ENCODE measurements around the gene FAM53B. TPM values are rescaled to one million over a fixed set of nuclear protein-coding genes. Genes with fewer than 3 reads are reported as not detected.

FAM53B gene
- total RNA-seq, 2 donors from 2014 or later: 43.3 to 45.2 TPM

DNA sequence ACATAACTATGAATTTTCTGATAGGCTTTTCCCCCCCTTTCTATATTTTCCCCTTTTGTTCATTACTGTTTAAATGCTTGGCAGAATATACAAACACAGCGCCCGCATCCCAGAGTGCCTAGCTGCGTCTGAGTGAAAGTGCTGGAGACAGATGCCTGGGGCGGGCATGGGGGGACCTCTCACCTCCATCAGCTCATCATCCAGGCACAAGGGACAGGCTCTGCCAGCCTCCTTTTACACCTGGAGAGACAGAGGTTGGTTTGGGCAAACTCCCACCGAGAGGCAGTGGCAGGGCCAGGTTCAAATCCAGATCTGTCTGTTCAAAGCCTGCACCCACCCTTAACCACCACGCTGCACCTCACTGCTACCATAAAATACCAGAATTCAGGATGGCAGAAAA, 104.5 kb downstream of the FAM53B start:
- intact Hi-C loops (cut with DNase I): no loop called here

DNA sequence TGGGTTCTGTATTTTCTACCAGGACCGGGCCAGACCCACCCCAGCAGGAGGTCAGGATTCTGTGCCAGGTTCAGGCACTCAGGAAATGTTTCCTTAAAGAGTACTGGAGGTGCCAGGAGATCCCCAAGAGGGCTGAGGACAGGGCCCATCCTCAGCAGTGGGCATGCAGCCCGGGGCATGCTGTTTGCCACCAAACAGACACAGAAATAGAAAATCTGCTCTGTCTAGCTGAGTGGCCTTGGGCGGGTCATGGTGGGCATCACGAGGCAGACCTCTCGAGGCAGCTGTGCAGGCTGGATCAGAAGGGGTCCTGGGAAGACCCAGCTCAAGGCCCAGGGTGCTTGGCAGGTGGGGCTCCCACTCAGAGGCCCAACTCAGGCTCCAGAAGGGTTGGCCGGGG, 105.0 kb downstream of the FAM53B start:
- no peak overlapping the region for H3K9ac ChIP-seq (ENCODE audit: low read depth in 2 of 2, low read length in 2 of 2)
- H3K4me3 ChIP-seq: no peak overlapping the region
- H3K4me1 ChIP-seq: no peaks in the 10 kb centered on the region
- no peaks in the 10 kb centered on the region for H3K36me3 ChIP-seq
- TF ChIP-seq CTCF (IDR thresholded peaks at IDR 0.05): no peak
- intact Hi-C loops (cut with DNase I): no loop called here
- DNase-seq: no peak
- no peaks in the 10 kb centered on the region for H3K27me3 ChIP-seq
- H3K9me3 ChIP-seq: no peaks in the 10 kb centered on the region
- no peak overlapping the region for H3K27ac ChIP-seq

More for the DNA sequence above, 104.5 kb downstream of the FAM53B start:
- Histone ChIP-seq H3K4me1 (no peaks in the 10 kb centered on the region), H3K27me3 (no peaks in the 10 kb centered on the region), H3K27ac (no peak overlapping the region), H3K36me3 (no peaks in the 10 kb centered on the region), H3K9me3 (no peaks in the 10 kb centered on the region), H3K4me3 (no peak overlapping the region), H3K9ac (ENCODE audit: low read depth in 2 of 2, low read length in 2 of 2) (no peak overlapping the region)
- no peak for TF ChIP-seq CTCF (IDR thresholded peaks at IDR 0.05)
- DNase-seq: no peak

- H3K4me1 ChIP-seq: no peaks in the 10 kb centered on the region
- intact Hi-C loops (cut with DNase I): no loop called here
These were observed 106.4 kb downstream of the FAM53B start for GRCh38 chr10:124637746-124638145.

GRCh38 chr10:124637091-124637700, 107.0 kb downstream of the FAM53B start:
- DNase-seq: no peak
- intact Hi-C loops (cut with DNase I): no loop called here

More at GRCh38 chr10:124637746-124638145, 106.4 kb downstream of the FAM53B start:
- Histone ChIP-seq H3K9ac (ENCODE audit: low read depth in 2 of 2, low read length in 2 of 2) (no peak overlapping the region), H3K9me3 (no peaks in the 10 kb centered on the region), H3K27me3 (no peaks in the 10 kb centered on the region), H3K27ac (no peak overlapping the region), H3K4me3 (no peak overlapping the region), H3K36me3 (no peaks in the 10 kb centered on the region)
- TF ChIP-seq CTCF (IDR thresholded peaks at IDR 0.05): no peak
- DNase-seq: no peak

GRCh38 chr10:124636271-124636995, 107.7 kb downstream of the FAM53B start:
- intact Hi-C loops (cut with DNase I): no loop called here
- Histone ChIP-seq H3K4me3 (no peak overlapping the region), H3K4me1 (no peaks in the 10 kb centered on the region), H3K9ac (ENCODE audit: low read depth in 2 of 2, low read length in 2 of 2) (no peak overlapping the region), H3K9me3 (no peaks in the 10 kb centered on the region), H3K27me3 (no peaks in the 10 kb centered on the region), H3K27ac (no peak overlapping the region), H3K36me3 (no peaks in the 10 kb centered on the region)
- DNase-seq: no peak
- no peak for TF ChIP-seq CTCF (IDR thresholded peaks at IDR 0.05)

More at GRCh38 chr10:124637091-124637700, 107.0 kb downstream of the FAM53B start:
- TF ChIP-seq CTCF (IDR thresholded peaks at IDR 0.05): no peak
- no peaks in the 10 kb centered on the region for H3K27me3 ChIP-seq
- H3K4me1 ChIP-seq: no peaks in the 10 kb centered on the region
- H3K9ac ChIP-seq (ENCODE audit: low read depth in 2 of 2, low read length in 2 of 2): no peak overlapping the region
- H3K36me3 ChIP-seq: no peaks in the 10 kb centered on the region
- H3K27ac ChIP-seq: no peak overlapping the region
- H3K4me3 ChIP-seq: no peak overlapping the region
- H3K9me3 ChIP-seq: no peaks in the 10 kb centered on the region

Measured in colonic mucosa (tissue), 4 donors.